ENCODE results near the gene AMMECR1.
"Not testable (repeated sequence)": the region's sequence is repeated elsewhere in the genome, so short reads cannot be mapped to it uniquely, and the experiment has no call there.

The AMMECR1 gene

GRCh38 chrX:110268886-110269285, 49.0 kb downstream of the AMMECR1 start:
- DNase-seq (ENCODE audit: low read depth): no peak
- H3K4me3 ChIP-seq (ENCODE audit: low read depth, low read length): no peak overlapping the region

GRCh38 chrX:110268395-110268794, 49.5 kb downstream of the AMMECR1 start:
- DNase-seq (ENCODE audit: low read depth): no peak
- no peak overlapping the region for H3K4me3 ChIP-seq (ENCODE audit: low read depth, low read length)

GRCh38 chrX:110267874-110268273, 50.0 kb downstream of the AMMECR1 start:
- no peak for DNase-seq (ENCODE audit: low read depth)
- H3K4me3 ChIP-seq (ENCODE audit: low read depth, low read length): no peak overlapping the region

- no peak for DNase-seq (ENCODE audit: low read depth)
- no peak overlapping the region for H3K4me3 ChIP-seq (ENCODE audit: low read depth, low read length)
These were observed 52.2 kb downstream of the AMMECR1 start for GRCh38 chrX:110265661-110266060.

GRCh38 chrX:110259117-110259516, 58.8 kb downstream of the AMMECR1 start:
- no peak overlapping the region for H3K4me3 ChIP-seq (ENCODE audit: low read depth, low read length)
- no peak for DNase-seq (ENCODE audit: low read depth)

GRCh38 chrX:110258552-110258951, 59.3 kb downstream of the AMMECR1 start:
- DNase-seq (ENCODE audit: low read depth): no peak
- no peak overlapping the region for H3K4me3 ChIP-seq (ENCODE audit: low read depth, low read length)

- DNase-seq (ENCODE audit: low read depth): no peak
- H3K4me3 ChIP-seq (ENCODE audit: low read depth, low read length): no peak overlapping the region
These were observed 60.0 kb downstream of the AMMECR1 start for GRCh38 chrX:110257889-110258288.

- H3K4me3 ChIP-seq (ENCODE audit: low read depth, low read length): no peak overlapping the region
- DNase-seq (ENCODE audit: low read depth): no peak
These were observed 65.2 kb downstream of the AMMECR1 start for GRCh38 chrX:110252711-110253110.

GRCh38 chrX:110251961-110252360, 65.9 kb downstream of the AMMECR1 start:
- no peak for DNase-seq (ENCODE audit: low read depth)

GRCh38 chrX:110251526-110251925, 66.4 kb downstream of the AMMECR1 start:
- no peak for DNase-seq (ENCODE audit: low read depth)
- no peak overlapping the region for H3K4me3 ChIP-seq (ENCODE audit: low read depth, low read length)

More at GRCh38 chrX:110251961-110252360, 65.9 kb downstream of the AMMECR1 start:
- H3K4me3 ChIP-seq (ENCODE audit: low read depth, low read length): no peak overlapping the region

GRCh38 chrX:110250847-110251246, 67.0 kb downstream of the AMMECR1 start:
- DNase-seq (ENCODE audit: low read depth): no peak

GRCh38 chrX:110248578-110248977, 69.3 kb downstream of the AMMECR1 start:
- H3K4me3 ChIP-seq (ENCODE audit: low read depth, low read length): no peak overlapping the region
- no peak for DNase-seq (ENCODE audit: low read depth)

More at GRCh38 chrX:110250847-110251246, 67.0 kb downstream of the AMMECR1 start:
- H3K4me3 ChIP-seq (ENCODE audit: low read depth, low read length): no peak overlapping the region

- no peak overlapping the region for H3K4me3 ChIP-seq (ENCODE audit: low read depth, low read length)
- no peak for DNase-seq (ENCODE audit: low read depth)
These were observed 72.9 kb downstream of the AMMECR1 start for GRCh38 chrX:110245011-110245410.

- no peak overlapping the region for H3K4me3 ChIP-seq (ENCODE audit: low read depth, low read length)
These were observed 75.5 kb downstream of the AMMECR1 start for GRCh38 chrX:110242371-110242770.

GRCh38 chrX:110241816-110242215, 76.1 kb downstream of the AMMECR1 start:
- no peak overlapping the region for H3K4me3 ChIP-seq (ENCODE audit: low read depth, low read length)
- DNase-seq (ENCODE audit: low read depth): no peak

More at GRCh38 chrX:110242371-110242770, 75.5 kb downstream of the AMMECR1 start:
- no peak for DNase-seq (ENCODE audit: low read depth)

GRCh38 chrX:110238259-110238658, 79.6 kb downstream of the AMMECR1 start:
- not testable (repeated sequence) for H3K4me3 ChIP-seq (ENCODE audit: low read depth, low read length); DNase-seq (ENCODE audit: low read depth)

- not testable (repeated sequence) for DNase-seq (ENCODE audit: low read depth); H3K4me3 ChIP-seq (ENCODE audit: low read depth, low read length)
These were observed 86.4 kb downstream of the AMMECR1 start for GRCh38 chrX:110231485-110231884.

GRCh38 chrX:110229497-110230111, 88.3 kb downstream of the AMMECR1 start:
- not testable (repeated sequence) for H3K4me3 ChIP-seq (ENCODE audit: low read depth, low read length); DNase-seq (ENCODE audit: low read depth)

- DNase-seq (ENCODE audit: low read depth): no peak
- H3K4me3 ChIP-seq (ENCODE audit: low read depth, low read length): no peak overlapping the region
These were observed 89.4 kb downstream of the AMMECR1 start for GRCh38 chrX:110228453-110228852.

- DNase-seq (ENCODE audit: low read depth): no peak
- H3K4me3 ChIP-seq (ENCODE audit: low read depth, low read length): no peak overlapping the region
These were observed 91.0 kb downstream of the AMMECR1 start for GRCh38 chrX:110226931-110227330.

GRCh38 chrX:110224926-110225617, 92.8 kb downstream of the AMMECR1 start:
- DNase-seq (ENCODE audit: low read depth): no peak
- H3K4me3 ChIP-seq (ENCODE audit: low read depth, low read length): no peak overlapping the region

Measured in skeletal muscle cell (primary cell).